SK-MEL-5 (cell line): ENCODE data around the gene WIPF3. TPM values are rescaled to one million over a fixed set of nuclear protein-coding genes. Genes with fewer than 3 reads are reported as not detected.
A peak's percentile ranks its signal among the peaks of the same experiment; 100 is the strongest.

Source experiments
- DNase-seq: peaks from one replicate; pipeline ENCODE4 v3.0.0-alpha.2; 2016; ENCODE audit warnings: low read depth, low spot score
- in situ Hi-C: cut with HindIII; loops from 2 replicates; pipeline ENCODE4 v1.10.0; 2016; ENCODE audit warnings: low sequenced_read_pairs, high pct_unique_total_duplicates, low pct_unique_long_range_greater_than_20kb
- total RNA-seq: library from RNA; depleted of rRNA; stranded (reverse); fragments of >200 nt; shearing (Covaris generic); gene quantifications from 2 replicates; pipeline ENCODE4 v1.2.3, GENCODE V29; 2014

Gene WIPF3
- total RNA-seq, 1 experiment from 2014 or later, result 4.1 TPM

DNA sequence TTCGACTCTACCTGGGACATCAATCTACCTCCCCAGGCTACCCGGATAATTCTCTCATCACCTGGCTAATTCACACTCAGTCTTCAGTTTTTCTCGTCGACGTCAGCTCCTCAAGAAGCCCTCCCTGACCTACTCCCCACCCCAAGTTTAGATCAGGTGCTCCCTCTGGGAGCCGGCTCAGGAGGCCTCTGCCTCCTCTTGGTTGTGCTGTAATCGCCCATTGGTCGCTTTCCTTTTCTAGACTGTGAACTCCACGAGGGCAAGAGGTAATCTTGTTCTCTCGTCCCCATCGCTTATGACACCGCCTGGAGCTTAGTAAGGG is 461 bp upstream of the WIPF3 start:
- DNase-seq, result no peak
- in situ Hi-C loops, result no loop called here

DNA sequence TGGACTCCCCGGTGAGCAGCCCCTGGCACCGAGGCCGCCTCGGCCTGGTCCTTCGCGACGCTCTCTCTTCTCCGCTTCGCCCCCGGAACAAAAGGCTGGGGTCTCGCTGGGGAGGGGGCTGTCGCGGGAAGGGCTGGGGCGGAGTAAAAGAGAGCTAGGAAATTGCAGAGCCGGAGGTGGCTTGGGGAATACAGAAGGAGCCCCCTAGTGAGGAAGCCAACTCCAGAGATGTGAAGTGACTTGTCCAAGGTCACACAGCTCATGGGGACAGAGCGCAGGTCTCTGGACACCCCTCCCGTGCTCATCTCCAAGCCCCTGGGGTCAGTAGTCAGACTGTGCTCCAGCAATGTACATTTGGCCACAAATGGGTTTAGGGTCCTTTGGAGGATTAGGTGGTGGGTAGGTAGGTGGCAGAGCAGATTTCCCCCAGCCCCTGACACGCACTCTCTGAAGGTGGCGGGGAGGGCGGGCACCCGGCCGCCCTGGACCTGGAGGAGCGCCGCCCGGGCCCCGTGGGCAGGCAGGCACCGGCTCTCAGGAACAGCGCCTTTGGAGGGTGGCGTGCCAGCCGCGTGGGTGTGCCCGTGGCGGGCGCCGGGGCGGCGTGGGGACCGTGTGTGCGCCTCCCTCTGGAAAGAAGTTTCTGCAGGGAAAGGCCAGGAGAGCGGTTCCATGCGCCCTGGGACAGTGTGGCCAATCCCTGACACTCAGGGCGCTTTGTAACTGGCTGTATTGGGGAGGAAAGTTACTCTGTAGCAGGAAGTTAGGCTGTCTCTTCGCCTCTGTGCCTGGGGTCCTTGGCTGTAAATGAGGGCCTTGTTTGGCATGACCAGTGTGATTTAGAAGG is 910 bp downstream of the WIPF3 start:
- in situ Hi-C loops, result no loop called here
- DNase-seq, result peak; percentile 69

GRCh38 chr7:29808075-29808801 is 1.9 kb downstream of the WIPF3 start:
- in situ Hi-C loops, result no loop called here
- no peak for DNase-seq

DNA sequence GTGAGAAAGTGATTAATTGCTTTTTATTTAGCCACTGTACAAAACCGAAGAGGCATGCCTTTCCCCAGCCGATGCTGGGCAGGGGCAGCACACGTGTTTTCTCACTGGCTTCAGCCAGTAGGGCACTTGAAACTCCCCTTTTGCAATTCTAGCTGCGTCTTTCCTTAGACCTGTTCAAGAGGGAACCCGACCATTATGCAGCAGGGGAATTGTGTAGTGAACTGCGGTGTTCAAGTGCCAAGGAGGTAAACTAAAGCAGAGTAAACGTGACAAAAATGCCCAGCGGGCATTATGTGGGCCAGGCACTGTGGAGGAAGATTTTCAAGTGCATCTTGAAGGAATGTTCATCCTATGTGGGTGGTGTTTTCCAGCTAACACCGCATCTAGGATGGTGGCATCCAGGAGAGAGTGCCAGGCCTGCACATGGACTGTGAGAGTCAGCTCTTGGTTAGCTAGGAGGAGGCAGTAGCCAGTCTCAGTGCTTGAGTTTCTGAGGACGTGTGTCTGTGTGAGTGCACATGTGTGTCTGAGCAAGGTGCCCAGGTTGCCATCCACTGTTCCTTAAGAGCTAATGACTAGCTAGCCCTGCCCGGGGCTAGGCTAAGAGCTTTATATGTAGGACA is 3.3 kb downstream of the WIPF3 start:
- in situ Hi-C loops, result no loop called here
- DNase-seq, result no peak

GRCh38 chr7:29810297-29810696 is 4.0 kb downstream of the WIPF3 start:
- in situ Hi-C loops, result no loop called here
- DNase-seq, result no peak

DNA sequence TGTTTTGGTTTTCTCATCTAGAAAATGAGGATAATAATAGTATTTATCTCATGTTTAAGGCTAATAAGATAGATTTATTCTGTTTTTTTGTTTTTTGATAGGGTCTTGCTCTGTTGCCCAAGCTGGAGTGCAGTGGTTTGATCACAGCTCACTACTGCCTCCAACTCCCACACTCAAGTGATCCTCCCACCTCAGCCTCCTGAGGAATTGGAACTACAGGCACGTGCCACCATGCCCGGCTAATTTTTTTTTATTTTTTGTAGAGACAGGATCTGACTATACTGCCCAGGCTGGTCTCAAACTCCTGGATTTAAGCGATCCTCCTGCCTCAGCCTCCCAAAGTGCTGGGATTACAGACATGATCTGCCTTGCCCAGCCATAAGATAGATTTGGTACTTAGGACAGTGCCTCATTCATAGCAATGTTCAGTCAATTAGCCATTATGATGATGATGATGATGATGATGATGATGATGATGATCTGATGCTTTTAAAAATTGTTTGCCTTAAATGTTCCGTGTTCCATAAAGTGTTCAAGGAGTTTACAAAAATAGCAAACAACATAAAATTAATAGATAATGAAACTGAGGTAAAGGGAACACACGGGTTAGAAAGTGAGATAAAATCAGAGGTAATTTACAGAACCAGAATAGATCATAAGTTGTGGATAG is 4.6 kb downstream of the WIPF3 start:
- DNase-seq, result no peak
- in situ Hi-C loops, result no loop called here

- in situ Hi-C loops, result no loop called here
- no peak for DNase-seq
These were observed 5.3 kb downstream of the WIPF3 start for GRCh38 chr7:29811586-29811985.

GRCh38 chr7:29812185-29812876 is 6.0 kb downstream of the WIPF3 start:
- no peak for DNase-seq
- in situ Hi-C loops, result no loop called here

DNA sequence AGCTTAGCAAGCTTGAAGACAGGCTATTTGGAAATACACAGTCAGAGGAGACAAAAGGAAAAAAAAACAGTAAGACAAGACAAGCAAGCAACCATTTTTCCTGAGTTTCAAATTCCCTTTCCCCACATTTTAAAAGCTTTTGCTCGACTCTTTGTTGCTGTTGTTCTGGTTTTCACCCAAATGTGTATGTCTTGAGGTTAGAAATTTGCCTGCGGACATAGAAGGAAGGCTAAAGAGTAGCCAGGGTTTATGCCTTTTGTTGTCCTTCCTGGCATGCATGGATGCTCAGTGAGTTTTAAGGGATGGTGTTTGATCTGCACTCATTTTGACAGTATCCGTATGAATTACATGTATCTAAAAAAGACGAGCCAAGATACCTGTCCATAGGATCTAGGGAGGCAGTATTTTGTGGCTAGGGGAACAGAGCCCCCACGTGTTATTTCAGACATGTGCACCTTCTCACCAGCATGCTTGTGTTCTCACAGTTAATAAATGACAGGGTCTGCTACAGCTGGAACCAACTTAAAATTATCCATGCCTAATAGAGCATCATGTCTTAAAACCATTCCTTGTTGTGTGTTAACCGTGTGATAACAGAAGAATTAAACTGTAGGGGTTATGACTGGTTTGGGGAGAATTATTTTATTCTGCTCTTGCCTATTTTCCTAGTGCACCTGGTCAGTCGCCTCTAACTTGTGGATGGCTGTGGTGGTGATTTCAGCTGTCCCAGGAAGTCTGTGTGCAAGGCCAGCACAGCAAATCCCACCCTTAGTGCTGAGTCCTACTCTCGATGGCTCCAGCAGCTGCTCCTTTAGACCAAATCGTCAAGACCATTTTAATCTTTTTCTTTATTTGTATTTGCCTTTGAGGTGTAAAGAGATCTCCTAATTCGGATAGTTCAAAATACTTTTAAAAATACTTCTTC is 9.1 kb downstream of the WIPF3 start:
- DNase-seq, result no peak
- in situ Hi-C loops, result no loop called here

GRCh38 chr7:29818308-29818707 is 12.0 kb downstream of the WIPF3 start:
- no peak for DNase-seq
- in situ Hi-C loops, result no loop called here

DNA sequence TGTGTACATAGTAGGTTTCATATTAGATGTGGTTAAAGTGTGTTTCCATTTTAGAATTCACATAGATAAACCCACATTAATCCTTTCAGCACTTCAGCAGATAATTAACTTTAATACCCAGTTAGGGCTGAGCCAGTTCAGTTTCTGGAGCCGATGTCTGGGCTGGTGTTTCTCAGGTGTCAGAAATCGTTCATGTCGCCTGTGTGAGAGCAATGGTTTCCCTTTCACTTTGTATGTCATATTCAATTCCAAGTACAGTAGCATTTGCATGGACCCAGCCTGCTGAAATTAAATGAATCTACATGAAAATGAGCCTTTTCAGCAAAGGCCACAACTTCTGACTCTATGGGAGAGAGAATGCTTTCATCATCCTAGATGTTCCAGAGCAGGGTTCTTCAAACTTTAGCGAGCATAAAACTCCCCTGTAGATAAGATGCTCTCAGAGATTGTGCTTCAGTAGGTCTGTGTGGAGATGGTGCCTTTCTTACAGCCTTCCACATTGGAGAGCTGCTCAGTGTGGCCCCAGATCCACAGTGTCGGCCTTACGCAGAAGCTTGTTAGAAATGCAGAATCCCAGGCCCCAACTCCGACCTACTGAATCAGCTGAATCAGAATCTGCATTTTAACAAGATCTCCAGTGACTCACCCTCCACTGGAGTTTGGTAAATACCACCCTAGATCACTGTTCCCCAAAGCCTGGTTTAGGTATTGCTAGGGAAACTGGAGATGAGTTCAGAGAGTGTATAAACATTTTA is 19.6 kb downstream of the WIPF3 start:
- in situ Hi-C loops, result no loop called here
- no peak for DNase-seq

GRCh38 chr7:29826530-29826822 is 20.2 kb downstream of the WIPF3 start:
- in situ Hi-C loops, result no loop called here
- no peak for DNase-seq

- DNase-seq, result no peak
- in situ Hi-C loops, result no loop called here
These were observed 20.6 kb downstream of the WIPF3 start for GRCh38 chr7:29826904-29827303.

DNA sequence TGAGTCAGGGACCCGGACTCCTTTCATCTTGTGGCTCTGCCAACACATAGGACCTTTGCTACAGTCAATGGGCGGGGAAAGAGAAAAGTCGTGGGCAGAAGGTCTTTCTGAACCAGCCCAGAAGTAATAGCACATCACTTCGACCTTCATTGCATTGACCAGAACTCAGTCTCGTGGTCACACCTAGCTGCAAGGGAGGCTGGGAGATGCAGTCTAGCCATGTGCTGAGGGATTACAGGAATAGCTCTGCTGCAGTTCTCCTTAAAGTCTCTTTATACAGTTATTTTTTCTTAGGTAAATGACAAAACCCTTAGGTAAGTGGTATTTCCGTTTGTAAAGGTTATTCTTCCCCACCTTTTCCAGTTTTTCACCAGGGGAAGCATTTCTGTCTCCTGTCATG is 25.4 kb downstream of the WIPF3 start:
- in situ Hi-C loops, result no loop called here
- DNase-seq, result no peak

- in situ Hi-C loops, result no loop called here
- peak; percentile 43 for DNase-seq
These were observed 27.6 kb downstream of the WIPF3 start for GRCh38 chr7:29833929-29834328.

GRCh38 chr7:29835718-29836117 is 29.4 kb downstream of the WIPF3 start:
- no peak for DNase-seq
- in situ Hi-C loops, result no loop called here
